ENCODE data around the gene NDUFA6. TPM values are rescaled to one million over a fixed set of nuclear protein-coding genes. Genes with fewer than 3 reads are reported as not detected.

Gene NDUFA6
- total and polyA plus RNA-seq, 2 donors from 2014 or later: 69.0 to 317 TPM

- peak overlapping the region; percentile 54 to 89 (median 59) for H3K4me3 ChIP-seq (ENCODE audit: low read length in 3 of 3)
- no peaks in the 10 kb centered on the region for H3K27me3 ChIP-seq (ENCODE audit: control insufficient read depth, insufficient read depth, low read length)
- DNase-seq (peak in 3 of 5 donors; percentile 63 to 86 (median 67)), FAIRE-seq (no peak)
- TF ChIP-seq CTCF (IDR thresholded peaks at IDR 0.05; ENCODE audit: borderline replicate concordance, extremely low read depth, insufficient read depth): no peak
- H3K4me1 ChIP-seq (ENCODE audit: control insufficient read depth in 2 of 3, insufficient read depth in 2 of 3, low read depth in 1 of 3, low read length in 3 of 3): peaks cover 5 to 24% (median 13%) of the 10 kb centered on the region in 3 donors
- peaks cover 0 to 15% (median 11%) of the 10 kb centered on the region in 3 donors for H3K36me3 ChIP-seq (ENCODE audit: control insufficient read depth in 2 of 3, insufficient read depth in 3 of 3, low read length in 3 of 3)
- peak overlapping the region; percentile 28 to 97 (median 96) for H3K9ac ChIP-seq (ENCODE audit: low read length in 3 of 3)
- H3K9me3 ChIP-seq (ENCODE audit: control insufficient read depth in 2 of 3, insufficient read depth in 1 of 3, low read length in 3 of 3): no peaks in the 10 kb centered on the region
- intact Hi-C loops (cut with DNase I): no loop called here
- peak overlapping the region; percentile 94 to 99 for H3K27ac ChIP-seq (ENCODE audit: low read depth in 2 of 2, low read length in 2 of 2)
Measured at GRCh38 chr22:42078469-42079318, 11.9 kb downstream of the NDUFA6 start.

- DNase-seq: peak in 1 of 5 donors; percentile 53
- Histone ChIP-seq H3K36me3 (ENCODE audit: control insufficient read depth in 2 of 3, insufficient read depth in 3 of 3, low read length in 3 of 3) (peaks cover 0 to 6% (median 5%) of the 10 kb centered on the region in 3 donors), H3K9me3 (ENCODE audit: control insufficient read depth in 2 of 3, insufficient read depth in 1 of 3, low read length in 3 of 3) (no peaks in the 10 kb centered on the region), H3K4me3 (ENCODE audit: low read length in 3 of 3) (no peak overlapping the region), H3K27ac (ENCODE audit: low read depth in 2 of 2, low read length in 2 of 2) (peak overlapping the region in 1 of 2 donors; percentile 94), H3K4me1 (ENCODE audit: control insufficient read depth in 2 of 3, insufficient read depth in 2 of 3, low read depth in 1 of 3, low read length in 3 of 3) (peaks cover 5 to 24% (median 15%) of the 10 kb centered on the region in 3 donors), H3K27me3 (ENCODE audit: control insufficient read depth, insufficient read depth, low read length) (no peaks in the 10 kb centered on the region), H3K9ac (ENCODE audit: low read length in 3 of 3) (peak overlapping the region in 1 of 3 donors; percentile 96)
- FAIRE-seq: no peak
- no peak for TF ChIP-seq CTCF (IDR thresholded peaks at IDR 0.05; ENCODE audit: borderline replicate concordance, extremely low read depth, insufficient read depth)
- intact Hi-C loops (cut with DNase I): no loop called here
Measured at GRCh38 chr22:42077486-42078125, 13.0 kb downstream of the NDUFA6 start.

GRCh38 chr22:42076764-42077485, 13.6 kb downstream of the NDUFA6 start:
- Histone ChIP-seq H3K9me3 (ENCODE audit: control insufficient read depth in 2 of 3, insufficient read depth in 1 of 3, low read length in 3 of 3) (no peaks in the 10 kb centered on the region), H3K27ac (ENCODE audit: low read depth in 2 of 2, low read length in 2 of 2) (no peak overlapping the region), H3K27me3 (ENCODE audit: control insufficient read depth, insufficient read depth, low read length) (no peaks in the 10 kb centered on the region), H3K36me3 (ENCODE audit: control insufficient read depth in 2 of 3, insufficient read depth in 3 of 3, low read length in 3 of 3) (peaks cover 0 to 2% (median 0%) of the 10 kb centered on the region in 3 donors), H3K9ac (ENCODE audit: low read length in 3 of 3) (no peak overlapping the region), H3K4me1 (ENCODE audit: control insufficient read depth in 2 of 3, insufficient read depth in 2 of 3, low read depth in 1 of 3, low read length in 3 of 3) (peaks cover 5 to 23% (median 15%) of the 10 kb centered on the region in 3 donors), H3K4me3 (ENCODE audit: low read length in 3 of 3) (no peak overlapping the region)
- intact Hi-C loops (cut with DNase I): no loop called here
- DNase-seq: peak in 1 of 5 donors; percentile 42
- FAIRE-seq: no peak
- TF ChIP-seq CTCF (IDR thresholded peaks at IDR 0.05; ENCODE audit: borderline replicate concordance, extremely low read depth, insufficient read depth): no peak

Measured in kidney (tissue), 14 donors.